GM23338 (cell line): ENCODE results near the gene APC. TPM values are rescaled to one million over a fixed set of nuclear protein-coding genes. Genes with fewer than 3 reads are reported as not detected.

Experiments used
- ATAC-seq: fragments of 200-7000 bp; cut with Tn5 transposase; 3 replicates; pipeline ENCODE4 v1.9.1; 2020
- DNase-seq: peaks from one replicate; pipeline ENCODE4 v3.0.0-alpha.2; 2015; ENCODE audit warnings: low spot score
- H2AFZ ChIP-seq: fragments of 200-600 bp; sonication (generic); 2 replicates; pipeline ENCODE4 v1.8.0; 2016; ENCODE audit warnings: antibody characterized with exemption, mild to moderate bottlenecking, moderate library complexity
- H3F3A ChIP-seq: fragments of 200-600 bp; sonication (generic); replicated peaks from 2 replicates; pipeline ENCODE4 v1.8.0; 2017; ENCODE audit warnings: antibody characterized with exemption, mixed run types, low read depth
- H3K27ac ChIP-seq: fragments of 200-600 bp; sonication (generic); 2 replicates; pipeline ENCODE4 v1.6.1; 2016; ENCODE audit warnings: low read depth
- H3K27me3 ChIP-seq: fragments of 200-600 bp; sonication (generic); 2 replicates; pipeline ENCODE4 v1.8.0; 2016; ENCODE audit warnings: mild to moderate bottlenecking, mixed run types, moderate library complexity; ENCODE audit not compliant: insufficient read depth
- H3K36me3 ChIP-seq: fragments of 200-600 bp; sonication (generic); 2 replicates; pipeline ENCODE4 v1.8.0; 2016; ENCODE audit warnings: mild to moderate bottlenecking; ENCODE audit not compliant: insufficient read depth
- H3K4me1 ChIP-seq: fragments of 200-600 bp; sonication (generic); 2 replicates; pipeline ENCODE4 v1.8.0; 2016; ENCODE audit warnings: mild to moderate bottlenecking, moderate library complexity; ENCODE audit not compliant: insufficient read depth
- H3K4me2 ChIP-seq: fragments of 200-600 bp; sonication (generic); 2 replicates; pipeline ENCODE4 v1.7.1; 2017; ENCODE audit warnings: mixed run types
- H3K4me3 ChIP-seq: fragments of 200-600 bp; sonication (generic); 2 replicates; pipeline ENCODE4 v1.6.1; 2016; ENCODE audit warnings: mixed run types
- H3K79me2 ChIP-seq: fragments of 200-600 bp; sonication (generic); replicated peaks from 2 replicates; pipeline ENCODE4 v1.8.0; 2017; ENCODE audit warnings: mild to moderate bottlenecking; ENCODE audit not compliant: insufficient read depth
- H3K9me2 ChIP-seq: fragments of 200-600 bp; sonication (generic); 2 replicates; pipeline ENCODE4 v1.8.0; 2017; ENCODE audit not compliant: insufficient read depth
- H4K20me1 ChIP-seq: fragments of 200-600 bp; sonication (generic); replicated peaks from 2 replicates; pipeline ENCODE4 v1.8.0; 2017; ENCODE audit warnings: mild to moderate bottlenecking; ENCODE audit not compliant: insufficient read depth
- H3K27ac Mint-ChIP-seq: 2 replicates; pipeline ENCODE4 v1.8.0; 2020; ENCODE audit warnings: inconsistent platforms, mild to moderate bottlenecking, moderate library complexity, mixed read lengths
- H3K27me3 Mint-ChIP-seq: 3 replicates; pipeline ENCODE4 v1.8.0; 2022; ENCODE audit warnings: low read depth, mild to moderate bottlenecking, moderate library complexity, mixed read lengths, inconsistent platforms; ENCODE audit not compliant: insufficient read depth, poor library complexity
- H3K36me3 Mint-ChIP-seq: 3 replicates; pipeline ENCODE4 v1.8.0; 2021; ENCODE audit warnings: low read depth, mild to moderate bottlenecking, inconsistent platforms, moderate library complexity, mixed read lengths
- H3K4me1 Mint-ChIP-seq: 3 replicates; pipeline ENCODE4 v1.8.0; 2020; ENCODE audit warnings: mild to moderate bottlenecking, inconsistent platforms, mixed read lengths
- H3K4me3 Mint-ChIP-seq: 3 replicates; pipeline ENCODE4 v1.8.0; 2021; ENCODE audit warnings: moderate library complexity, mild to moderate bottlenecking, inconsistent platforms, mixed read lengths
- H3K9me3 Mint-ChIP-seq: 3 replicates; pipeline ENCODE4 v1.8.0; 2020; ENCODE audit warnings: moderate library complexity, mild to moderate bottlenecking, inconsistent platforms, mixed read lengths
- CREB1 ChIP-seq: fragments of 250-450 bp; sonication (Bioruptor Pico); IDR thresholded peaks from 2 replicates; pipeline ENCODE4 v1.5.0; 2020; ENCODE audit warnings: low read depth, mild to moderate bottlenecking, moderate library complexity
- ETS1 ChIP-seq: IDR thresholded peaks from 2 replicates; pipeline ENCODE4 v1.6.1; 2016; ENCODE audit warnings: antibody characterized with exemption
- EZH2 ChIP-seq: fragments of 200-600 bp; sonication (generic); IDR thresholded peaks from one replicate; pipeline ENCODE4 v1.8.0; 2017; ENCODE audit warnings: antibody characterized with exemption, mild to moderate bottlenecking, low read depth; ENCODE audit not compliant: unreplicated experiment
- EZH2phosphoT487 ChIP-seq: fragments of 200-600 bp; sonication (generic); IDR thresholded peaks from one replicate; pipeline ENCODE4 v1.8.1; 2018; ENCODE audit warnings: antibody characterized with exemption; ENCODE audit not compliant: unreplicated experiment
- JUNB ChIP-seq: IDR thresholded peaks from one replicate; pipeline ENCODE4 v1.6.1; 2016; ENCODE audit warnings: antibody characterized with exemption; ENCODE audit not compliant: unreplicated experiment
- NANOG ChIP-seq: IDR thresholded peaks from 2 replicates; pipeline ENCODE4 v1.6.1; 2016; ENCODE audit warnings: antibody characterized with exemption, borderline replicate concordance
- POLR2AphosphoS5 ChIP-seq: IDR thresholded peaks from 2 replicates; pipeline ENCODE4 v1.6.1; 2016; ENCODE audit warnings: antibody characterized with exemption, low read depth
- STAT1 ChIP-seq: IDR thresholded peaks from one replicate; pipeline ENCODE4 v1.6.1; 2016; ENCODE audit warnings: antibody characterized with exemption; ENCODE audit not compliant: unreplicated experiment
- ZNF114 ChIP-seq: fragments of 250-450 bp; sonication (Bioruptor Pico); IDR thresholded peaks from 2 replicates; pipeline ENCODE4 v1.5.0; 2020; ENCODE audit warnings: mild to moderate bottlenecking, moderate library complexity
- ZNF331 ChIP-seq: fragments of 250-450 bp; sonication (Bioruptor Pico); IDR thresholded peaks from 2 replicates; pipeline ENCODE4 v1.5.0; 2020; ENCODE audit warnings: low read depth, mild to moderate bottlenecking, moderate library complexity
- ZNF462 ChIP-seq: fragments of 250-450 bp; sonication (Bioruptor Pico); IDR thresholded peaks from 2 replicates; pipeline ENCODE4 v1.5.0; 2020; ENCODE audit warnings: mild to moderate bottlenecking, moderate library complexity
- polyA plus RNA-seq: library from polyadenylated mRNA; unstranded; fragments of >200 nt; fragmentation: Nextera tagmentation; extraction: Ambion mirVana; gene quantifications from 2 replicates; pipeline ENCODE4 v1.2.1, GENCODE V29; 2016
- total RNA-seq: library from RNA; depleted of rRNA; stranded (reverse); fragments of >200 nt; shearing (Covaris generic); gene quantifications from 2 replicates; pipeline ENCODE4 v1.2.3, GENCODE V29; 2014
- TF ChIP-seq, protein P1 (sequence below), 2 experiments: fragments of 200-600 bp in 1 of 2; sonication (generic) in 1 of 2; conservative IDR thresholded peaks; 2 replicates each; pipeline versions ENCODE4 v1.5.1 to v1.6.1; 2016 to 2017; ENCODE audit warnings: antibody characterized with exemption in 2 of 2, low read depth in 2 of 2, mild to moderate bottlenecking in 2 of 2, moderate library complexity in 1 of 2
- TF ChIP-seq, protein P2 (sequence below): IDR thresholded peaks from one replicate; pipeline ENCODE4 v1.6.1; 2018; ENCODE audit warnings: antibody characterized with exemption; ENCODE audit not compliant: unreplicated experiment

Gene APC
- total and polyA plus RNA-seq, 2 experiments from 2014 or later: 42.4 to 62.9 TPM

DNA sequence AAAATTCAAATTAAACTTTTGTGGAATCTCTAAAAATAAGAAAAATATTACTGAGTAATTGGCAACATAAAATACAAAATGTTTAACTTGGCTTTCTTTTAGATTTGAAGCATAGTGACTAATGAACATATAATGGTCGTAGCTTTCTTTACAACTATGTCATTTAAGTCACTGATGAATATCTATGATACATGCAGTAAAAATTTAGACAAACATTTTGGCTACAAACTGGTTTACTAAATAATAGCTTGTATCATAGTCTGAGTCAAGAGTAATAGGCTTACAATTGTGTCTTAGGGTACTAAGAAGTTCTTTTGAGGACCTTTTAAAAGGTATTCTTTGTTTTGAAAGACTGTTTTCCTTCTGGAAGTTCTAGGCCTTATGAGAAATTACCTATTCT lies 2.0 kb upstream of the APC start:
- H3K9me2 ChIP-seq: no peaks in the 10 kb centered on the region
- Mint-ChIP-seq H3K9me3 (no peaks in the 10 kb centered on the region), H3K27me3 (peaks cover 3% of the 10 kb centered on the region), H3K36me3 (no peaks in the 10 kb centered on the region), H3K4me3 (no peak overlapping the region), H3K27ac (no peak overlapping the region), H3K4me1 (peaks cover 12% of the 10 kb centered on the region)
- no peak overlapping the region for H3K27ac ChIP-seq
- no peaks in the 10 kb centered on the region for H3K27me3 ChIP-seq
- H3K36me3 ChIP-seq: no peaks in the 10 kb centered on the region
- H3K79me2 ChIP-seq: peaks cover 72% of the 10 kb centered on the region
- H4K20me1 ChIP-seq: no peaks in the 10 kb centered on the region
- peaks cover 23% of the 10 kb centered on the region for H3K4me1 ChIP-seq
- H2AFZ ChIP-seq: no peak overlapping the region
- no peak overlapping the region for H3K4me3 ChIP-seq
- H3K4me2 ChIP-seq: no peak overlapping the region
- TF ChIP-seq, protein P1, sequence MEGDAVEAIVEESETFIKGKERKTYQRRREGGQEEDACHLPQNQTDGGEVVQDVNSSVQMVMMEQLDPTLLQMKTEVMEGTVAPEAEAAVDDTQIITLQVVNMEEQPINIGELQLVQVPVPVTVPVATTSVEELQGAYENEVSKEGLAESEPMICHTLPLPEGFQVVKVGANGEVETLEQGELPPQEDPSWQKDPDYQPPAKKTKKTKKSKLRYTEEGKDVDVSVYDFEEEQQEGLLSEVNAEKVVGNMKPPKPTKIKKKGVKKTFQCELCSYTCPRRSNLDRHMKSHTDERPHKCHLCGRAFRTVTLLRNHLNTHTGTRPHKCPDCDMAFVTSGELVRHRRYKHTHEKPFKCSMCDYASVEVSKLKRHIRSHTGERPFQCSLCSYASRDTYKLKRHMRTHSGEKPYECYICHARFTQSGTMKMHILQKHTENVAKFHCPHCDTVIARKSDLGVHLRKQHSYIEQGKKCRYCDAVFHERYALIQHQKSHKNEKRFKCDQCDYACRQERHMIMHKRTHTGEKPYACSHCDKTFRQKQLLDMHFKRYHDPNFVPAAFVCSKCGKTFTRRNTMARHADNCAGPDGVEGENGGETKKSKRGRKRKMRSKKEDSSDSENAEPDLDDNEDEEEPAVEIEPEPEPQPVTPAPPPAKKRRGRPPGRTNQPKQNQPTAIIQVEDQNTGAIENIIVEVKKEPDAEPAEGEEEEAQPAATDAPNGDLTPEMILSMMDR (conservative IDR thresholded peaks at IDR 0.05; ENCODE audit: low read depth in 2 of 2): no peak
- TF ChIP-seq ZNF114 (CRISPR knock-in tag): no peak
- TF ChIP-seq, protein P2, sequence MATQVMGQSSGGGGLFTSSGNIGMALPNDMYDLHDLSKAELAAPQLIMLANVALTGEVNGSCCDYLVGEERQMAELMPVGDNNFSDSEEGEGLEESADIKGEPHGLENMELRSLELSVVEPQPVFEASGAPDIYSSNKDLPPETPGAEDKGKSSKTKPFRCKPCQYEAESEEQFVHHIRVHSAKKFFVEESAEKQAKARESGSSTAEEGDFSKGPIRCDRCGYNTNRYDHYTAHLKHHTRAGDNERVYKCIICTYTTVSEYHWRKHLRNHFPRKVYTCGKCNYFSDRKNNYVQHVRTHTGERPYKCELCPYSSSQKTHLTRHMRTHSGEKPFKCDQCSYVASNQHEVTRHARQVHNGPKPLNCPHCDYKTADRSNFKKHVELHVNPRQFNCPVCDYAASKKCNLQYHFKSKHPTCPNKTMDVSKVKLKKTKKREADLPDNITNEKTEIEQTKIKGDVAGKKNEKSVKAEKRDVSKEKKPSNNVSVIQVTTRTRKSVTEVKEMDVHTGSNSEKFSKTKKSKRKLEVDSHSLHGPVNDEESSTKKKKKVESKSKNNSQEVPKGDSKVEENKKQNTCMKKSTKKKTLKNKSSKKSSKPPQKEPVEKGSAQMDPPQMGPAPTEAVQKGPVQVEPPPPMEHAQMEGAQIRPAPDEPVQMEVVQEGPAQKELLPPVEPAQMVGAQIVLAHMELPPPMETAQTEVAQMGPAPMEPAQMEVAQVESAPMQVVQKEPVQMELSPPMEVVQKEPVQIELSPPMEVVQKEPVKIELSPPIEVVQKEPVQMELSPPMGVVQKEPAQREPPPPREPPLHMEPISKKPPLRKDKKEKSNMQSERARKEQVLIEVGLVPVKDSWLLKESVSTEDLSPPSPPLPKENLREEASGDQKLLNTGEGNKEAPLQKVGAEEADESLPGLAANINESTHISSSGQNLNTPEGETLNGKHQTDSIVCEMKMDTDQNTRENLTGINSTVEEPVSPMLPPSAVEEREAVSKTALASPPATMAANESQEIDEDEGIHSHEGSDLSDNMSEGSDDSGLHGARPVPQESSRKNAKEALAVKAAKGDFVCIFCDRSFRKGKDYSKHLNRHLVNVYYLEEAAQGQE: no peak
- no peak for TF ChIP-seq EZH2phosphoT487
- no peak for TF ChIP-seq POLR2AphosphoS5
- TF ChIP-seq ZNF331 (CRISPR knock-in tag): no peak
- TF ChIP-seq EZH2: no peak
- no peak for TF ChIP-seq ETS1
- TF ChIP-seq ZNF462: no peak
- TF ChIP-seq STAT1: no peak
- no peak for TF ChIP-seq CREB1 (CRISPR knock-in tag)
- TF ChIP-seq JUNB: no peak
- TF ChIP-seq NANOG: no peak
- DNase-seq (no peak), ATAC-seq (no peak)
- peaks cover 9% of the 10 kb centered on the region for H3F3A ChIP-seq
